ENCODE data around the gene FGF4.

FGF4 gene

GRCh38 chr11:69807106-69807815, 32.1 kb upstream of the FGF4 start:
- DNase-seq: no peak
- 95% methylated on average over 9 of the region's 9 CpGs for WGBS (ENCODE audit: insufficient coverage)
- Histone ChIP-seq H3K27me3 (replicated peaks in 2 of 5; ENCODE audit: control insufficient read depth in 4 of 5, insufficient read depth in 5 of 5, low read length in 4 of 5) (peaks cover 4 to 70% (median 17%) of the 10 kb centered on the region in 5 experiments), H3K4me1 (ENCODE audit: control extremely low read depth in 1 of 4, control insufficient read depth in 4 of 4, insufficient read depth in 4 of 4, low read length in 3 of 4) (no peaks in the 10 kb centered on the region), H3K4me3 (ENCODE audit: control insufficient read depth in 1 of 7, extremely low read depth in 1 of 7, insufficient read depth in 4 of 7, low read depth in 2 of 7, low read length in 6 of 7) (no peak overlapping the region), H3K27ac (ENCODE audit: insufficient read depth in 1 of 2, low read depth in 1 of 2, low read length in 2 of 2, poor library complexity in 1 of 2, severe bottlenecking in 2 of 2) (no peak overlapping the region), H3K9me3 (ENCODE audit: control extremely low read depth in 1 of 5, control insufficient read depth in 4 of 5, insufficient read depth in 2 of 5, low read depth in 1 of 5, low read length in 4 of 5) (peaks cover 0 to 2% (median 0%) of the 10 kb centered on the region in 5 experiments), H3K36me3 (ENCODE audit: control insufficient read depth in 4 of 4, insufficient read depth in 4 of 4, low read length in 3 of 4) (no peaks in the 10 kb centered on the region)
- POLR2A ChIA-PET: no interaction called here
- CTCF ChIA-PET: no interaction called here

- Histone ChIP-seq H3K36me3 (ENCODE audit: control insufficient read depth in 4 of 4, insufficient read depth in 4 of 4, low read length in 3 of 4) (no peaks in the 10 kb centered on the region), H3K27ac (ENCODE audit: insufficient read depth in 1 of 2, low read depth in 1 of 2, low read length in 2 of 2, poor library complexity in 1 of 2, severe bottlenecking in 2 of 2) (no peak overlapping the region), H3K4me3 (ENCODE audit: control insufficient read depth in 1 of 7, extremely low read depth in 1 of 7, insufficient read depth in 4 of 7, low read depth in 2 of 7, low read length in 6 of 7) (no peak overlapping the region), H3K9me3 (ENCODE audit: control extremely low read depth in 1 of 5, control insufficient read depth in 4 of 5, insufficient read depth in 2 of 5, low read depth in 1 of 5, low read length in 4 of 5) (peaks cover 0 to 5% (median 0%) of the 10 kb centered on the region in 5 experiments), H3K4me1 (ENCODE audit: control extremely low read depth in 1 of 4, control insufficient read depth in 4 of 4, insufficient read depth in 4 of 4, low read length in 3 of 4) (no peaks in the 10 kb centered on the region), H3K27me3 (replicated peaks in 2 of 5; ENCODE audit: control insufficient read depth in 4 of 5, insufficient read depth in 5 of 5, low read length in 4 of 5) (peaks cover 4 to 51% (median 15%) of the 10 kb centered on the region in 5 experiments)
- WGBS (ENCODE audit: insufficient coverage): 78% methylated on average over 15 of the region's 19 CpGs
- CTCF ChIA-PET: no interaction called here
- no peak for DNase-seq
- POLR2A ChIA-PET: no interaction called here
Observed at GRCh38 chr11:69804769-69805508, 29.8 kb upstream of the FGF4 start.

DNA sequence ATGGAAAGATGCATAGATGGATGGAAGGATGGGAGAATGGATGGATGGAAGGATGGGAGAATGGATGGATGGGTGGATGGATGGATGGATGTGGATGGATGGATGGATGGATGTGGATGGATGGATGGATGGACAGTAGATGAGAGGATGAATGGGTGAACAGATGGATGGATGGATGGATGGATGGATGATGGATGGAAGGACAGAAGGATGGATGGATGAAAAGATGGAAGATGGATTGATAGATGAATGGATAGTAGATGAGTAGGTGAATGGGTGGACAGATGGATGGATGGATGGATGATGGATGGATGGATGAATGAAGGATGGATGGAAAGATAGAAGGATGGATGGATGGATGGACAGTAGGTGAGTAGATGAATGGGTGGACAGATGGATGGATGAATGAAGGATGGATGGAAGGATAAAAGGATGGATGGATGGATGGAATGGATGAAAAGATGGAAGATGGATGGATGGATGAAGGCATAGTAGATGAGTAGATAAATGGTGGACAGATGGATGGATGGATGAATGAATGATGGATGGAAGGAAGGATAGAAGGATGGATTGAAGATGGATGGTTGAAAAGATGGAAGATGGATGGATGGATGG, 28.6 kb upstream of the FGF4 start:
- no peak for DNase-seq
- Histone ChIP-seq H3K36me3 (ENCODE audit: control insufficient read depth in 4 of 4, insufficient read depth in 4 of 4, low read length in 3 of 4) (no peaks in the 10 kb centered on the region), H3K4me3 (ENCODE audit: control insufficient read depth in 1 of 7, extremely low read depth in 1 of 7, insufficient read depth in 4 of 7, low read depth in 2 of 7, low read length in 6 of 7) (no peak overlapping the region), H3K4me1 (ENCODE audit: control extremely low read depth in 1 of 4, control insufficient read depth in 4 of 4, insufficient read depth in 4 of 4, low read length in 3 of 4) (no peaks in the 10 kb centered on the region), H3K27me3 (replicated peaks in 2 of 5; ENCODE audit: control insufficient read depth in 4 of 5, insufficient read depth in 5 of 5, low read length in 4 of 5) (peaks cover 4 to 40% (median 10%) of the 10 kb centered on the region in 5 experiments), H3K9me3 (ENCODE audit: control extremely low read depth in 1 of 5, control insufficient read depth in 4 of 5, insufficient read depth in 2 of 5, low read depth in 1 of 5, low read length in 4 of 5) (peaks cover 0 to 11% (median 4%) of the 10 kb centered on the region in 5 experiments), H3K27ac (ENCODE audit: insufficient read depth in 1 of 2, low read depth in 1 of 2, low read length in 2 of 2, poor library complexity in 1 of 2, severe bottlenecking in 2 of 2) (no peak overlapping the region)
- ChIA-PET POLR2A (no interaction called here), CTCF (no interaction called here)

GRCh38 chr11:69803022-69803421, 27.9 kb upstream of the FGF4 start:
- no peak overlapping the region for H3K27ac ChIP-seq (ENCODE audit: insufficient read depth in 1 of 2, low read depth in 1 of 2, low read length in 2 of 2, poor library complexity in 1 of 2, severe bottlenecking in 2 of 2)
- H3K4me3 ChIP-seq (ENCODE audit: control insufficient read depth in 1 of 7, extremely low read depth in 1 of 7, insufficient read depth in 4 of 7, low read depth in 2 of 7, low read length in 6 of 7): no peak overlapping the region
- H3K36me3 ChIP-seq (ENCODE audit: control insufficient read depth in 4 of 4, insufficient read depth in 4 of 4, low read length in 3 of 4): no peaks in the 10 kb centered on the region
- H3K4me1 ChIP-seq (ENCODE audit: control extremely low read depth in 1 of 4, control insufficient read depth in 4 of 4, insufficient read depth in 4 of 4, low read length in 3 of 4): no peaks in the 10 kb centered on the region
- 95% methylated on average over 2 of the region's 2 CpGs for WGBS (ENCODE audit: insufficient coverage)
- ChIA-PET POLR2A (no interaction called here), CTCF (no interaction called here)
- H3K9me3 ChIP-seq (ENCODE audit: control extremely low read depth in 1 of 5, control insufficient read depth in 4 of 5, insufficient read depth in 2 of 5, low read depth in 1 of 5, low read length in 4 of 5): peaks cover 0 to 11% (median 4%) of the 10 kb centered on the region in 5 experiments
- H3K27me3 ChIP-seq (replicated peaks in 2 of 5; ENCODE audit: control insufficient read depth in 4 of 5, insufficient read depth in 5 of 5, low read length in 4 of 5): peaks cover 0 to 33% (median 10%) of the 10 kb centered on the region in 5 experiments
- no peak for DNase-seq

DNA sequence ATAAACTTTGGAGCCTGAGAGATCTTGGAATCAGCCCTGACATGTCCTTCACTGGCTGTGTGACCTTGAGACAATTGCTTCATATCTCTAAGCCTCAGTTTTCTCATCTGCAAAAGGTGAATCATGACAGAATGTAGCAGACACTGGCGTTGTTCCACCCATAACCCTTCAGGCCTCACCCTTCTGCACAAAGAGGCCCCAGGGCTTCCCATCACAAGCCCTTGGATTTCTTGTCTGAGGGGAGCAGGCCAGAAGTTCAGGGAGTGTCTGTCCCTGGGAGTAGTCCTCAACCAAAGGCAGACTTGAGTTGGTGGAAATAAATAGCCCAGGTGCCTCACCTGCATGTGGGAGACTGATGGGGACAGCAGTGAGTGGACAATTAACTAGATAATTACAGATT, 27.4 kb upstream of the FGF4 start:
- ChIA-PET POLR2A (no interaction called here), CTCF (no interaction called here)
- no peaks in the 10 kb centered on the region for H3K36me3 ChIP-seq (ENCODE audit: control insufficient read depth in 4 of 4, insufficient read depth in 4 of 4, low read length in 3 of 4)
- DNase-seq: no peak
- H3K4me3 ChIP-seq (ENCODE audit: control insufficient read depth in 1 of 7, extremely low read depth in 1 of 7, insufficient read depth in 4 of 7, low read depth in 2 of 7, low read length in 6 of 7): no peak overlapping the region
- no peaks in the 10 kb centered on the region for H3K4me1 ChIP-seq (ENCODE audit: control extremely low read depth in 1 of 4, control insufficient read depth in 4 of 4, insufficient read depth in 4 of 4, low read length in 3 of 4)
- no peak overlapping the region for H3K27ac ChIP-seq (ENCODE audit: insufficient read depth in 1 of 2, low read depth in 1 of 2, low read length in 2 of 2, poor library complexity in 1 of 2, severe bottlenecking in 2 of 2)
- 89% methylated on average over 1 of the region's 1 CpG for WGBS (ENCODE audit: insufficient coverage)
- peaks cover 0 to 28% (median 6%) of the 10 kb centered on the region in 5 experiments for H3K27me3 ChIP-seq (replicated peaks in 2 of 5; ENCODE audit: control insufficient read depth in 4 of 5, insufficient read depth in 5 of 5, low read length in 4 of 5)
- H3K9me3 ChIP-seq (ENCODE audit: control extremely low read depth in 1 of 5, control insufficient read depth in 4 of 5, insufficient read depth in 2 of 5, low read depth in 1 of 5, low read length in 4 of 5): peaks cover 0 to 11% (median 4%) of the 10 kb centered on the region in 5 experiments

DNA sequence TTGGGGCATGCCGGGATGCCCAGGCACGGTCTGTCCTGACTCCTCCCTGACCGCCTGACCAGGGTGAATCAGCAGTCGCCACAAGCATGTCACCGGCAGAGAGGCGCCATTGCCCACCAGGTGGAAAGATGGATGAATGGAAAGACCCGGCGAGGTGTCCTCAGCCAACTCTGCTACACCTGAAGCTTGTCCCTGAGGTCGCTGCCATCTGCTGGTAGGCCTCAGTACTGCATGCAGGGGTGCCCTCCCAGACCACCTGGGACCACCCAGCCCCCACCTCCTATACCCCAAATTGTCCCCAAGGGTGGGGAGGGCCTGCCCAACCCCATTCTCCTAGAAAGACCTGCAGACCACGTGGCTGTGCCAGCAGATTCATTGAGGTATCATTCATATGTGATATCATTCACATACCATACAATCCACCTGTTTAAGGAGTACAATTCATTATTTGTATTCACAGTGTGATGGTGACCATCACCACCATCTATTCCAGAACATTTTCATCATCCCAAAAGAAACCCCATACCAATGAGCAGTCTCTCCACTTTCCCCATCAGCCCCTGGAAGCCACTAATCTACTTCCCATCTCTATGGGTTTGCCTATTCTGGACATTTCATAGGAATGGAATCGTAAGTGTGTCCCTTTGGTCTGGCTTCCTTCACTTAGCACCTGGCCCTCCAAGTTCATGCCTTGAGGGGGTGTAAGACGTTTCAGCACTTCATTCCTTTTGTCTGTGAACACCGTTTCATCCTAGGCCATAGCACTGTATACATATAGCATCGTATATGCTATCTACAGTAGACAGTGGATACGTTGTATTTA, 26.6 kb upstream of the FGF4 start:
- H3K36me3 ChIP-seq (ENCODE audit: control insufficient read depth in 4 of 4, insufficient read depth in 4 of 4, low read length in 3 of 4): no peaks in the 10 kb centered on the region
- peak; percentile 30 to 54 (median 44) for DNase-seq
- peaks cover 0 to 22% (median 6%) of the 10 kb centered on the region in 5 experiments for H3K27me3 ChIP-seq (replicated peaks in 2 of 5; ENCODE audit: control insufficient read depth in 4 of 5, insufficient read depth in 5 of 5, low read length in 4 of 5)
- 17% methylated on average over 10 of the region's 15 CpGs for WGBS (ENCODE audit: insufficient coverage)
- H3K4me3 ChIP-seq (ENCODE audit: control insufficient read depth in 1 of 7, extremely low read depth in 1 of 7, insufficient read depth in 4 of 7, low read depth in 2 of 7, low read length in 6 of 7): no peak overlapping the region
- H3K9me3 ChIP-seq (ENCODE audit: control extremely low read depth in 1 of 5, control insufficient read depth in 4 of 5, insufficient read depth in 2 of 5, low read depth in 1 of 5, low read length in 4 of 5): peaks cover 0 to 11% (median 4%) of the 10 kb centered on the region in 5 experiments
- no peaks in the 10 kb centered on the region for H3K4me1 ChIP-seq (ENCODE audit: control extremely low read depth in 1 of 4, control insufficient read depth in 4 of 4, insufficient read depth in 4 of 4, low read length in 3 of 4)
- POLR2A ChIA-PET: no interaction called here
- CTCF ChIA-PET: interaction anchor here (1.1 to 1.2 kb wide), 2 partner anchors 18 to 96 kb away, joined by 4 read pairs; no protein-coding TSS in a partner anchor
- no peak overlapping the region for H3K27ac ChIP-seq (ENCODE audit: insufficient read depth in 1 of 2, low read depth in 1 of 2, low read length in 2 of 2, poor library complexity in 1 of 2, severe bottlenecking in 2 of 2)
